Dendritic cell treated with granulocyte-macrophage colony-stimulating factor and Interleukin-4, amounts not matched to agents 40 ng/mL and 50 ng/mL, for 4 days (primary cell): ENCODE results near the gene GRIK4.
"Not testable (repeated sequence)": the region's sequence is repeated elsewhere in the genome, so short reads cannot be mapped to it uniquely, and the experiment has no call there.

Experiments used
- H3K27ac Mint-ChIP-seq: one replicate; pipeline ENCODE4 v1.8.0; 2022; ENCODE audit warnings: mild to moderate bottlenecking, mixed read lengths
- H3K27me3 Mint-ChIP-seq: one replicate; pipeline ENCODE4 v1.8.0; 2022; ENCODE audit warnings: mild to moderate bottlenecking, mixed read lengths
- H3K36me3 Mint-ChIP-seq: one replicate; pipeline ENCODE4 v1.8.0; 2022; ENCODE audit warnings: low read depth, mixed read lengths
- H3K4me1 Mint-ChIP-seq: one replicate; pipeline ENCODE4 v1.8.0; 2022; ENCODE audit warnings: low read depth, mixed read lengths
- H3K4me3 Mint-ChIP-seq: one replicate; pipeline ENCODE4 v1.8.0; 2022; ENCODE audit warnings: mild to moderate bottlenecking, moderate library complexity, mixed read lengths
- H3K9me3 Mint-ChIP-seq: one replicate; pipeline ENCODE4 v1.8.0; 2022; ENCODE audit warnings: mixed read lengths
- intact Hi-C: fragments of 100-400 bp; cut with micrococcal nuclease; formaldehyde crosslinking; loops from one replicate; pipeline ENCODE4 v1.15.0; 2022

The GRIK4 gene

DNA sequence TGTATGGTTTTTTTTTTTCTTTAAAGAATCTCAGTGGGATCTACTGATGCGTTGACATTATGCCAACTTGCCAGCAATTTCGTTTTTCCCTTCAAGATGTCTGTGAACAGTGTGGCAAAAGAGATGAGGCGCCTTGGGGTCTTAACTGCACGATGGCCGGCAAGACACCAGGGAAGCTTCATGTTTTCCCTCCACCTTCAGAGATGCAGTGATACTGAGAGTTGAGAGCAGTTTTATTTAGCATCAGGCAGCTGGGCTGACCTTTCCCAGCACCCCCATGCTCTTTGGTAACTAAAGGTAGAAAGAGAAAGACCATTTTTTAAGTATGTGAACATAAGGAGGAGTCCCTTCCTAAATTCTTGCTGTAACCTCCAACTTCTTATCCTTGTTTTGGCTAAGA is 11.7 kb upstream of the GRIK4 start:
- H3K27me3 Mint-ChIP-seq = peaks cover 40% of the 10 kb centered on the region

DNA sequence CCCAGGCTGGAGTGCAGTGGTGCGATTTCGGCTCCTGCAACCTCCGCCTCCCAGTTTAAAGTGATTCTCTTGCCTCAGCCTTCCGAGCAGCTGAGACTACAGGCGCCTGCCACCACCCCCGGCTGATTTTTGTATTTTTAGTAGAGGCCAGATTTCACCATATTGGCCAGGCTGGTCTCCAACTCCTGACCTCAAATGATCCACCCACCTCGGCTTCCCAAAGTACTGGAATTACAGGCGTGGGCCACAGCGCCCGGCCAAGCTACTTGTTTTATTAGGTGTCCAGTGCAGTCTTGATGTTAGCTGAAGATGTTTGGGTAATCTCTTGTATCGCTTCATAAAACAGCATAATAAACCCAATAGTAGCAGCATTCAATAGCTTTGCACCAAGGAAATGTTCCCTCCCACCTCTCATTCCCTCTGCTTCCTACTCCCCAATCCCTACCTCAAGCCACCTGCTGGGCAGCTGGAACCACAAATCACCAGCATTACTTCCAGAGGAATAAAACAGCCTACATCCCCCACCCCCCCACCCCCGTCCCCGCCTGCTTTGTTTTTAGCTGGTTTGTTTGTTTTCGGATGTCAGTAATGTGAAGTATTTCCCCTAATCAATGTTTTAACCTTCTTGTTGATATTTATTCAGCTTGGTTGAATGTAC is 11.0 kb upstream of the GRIK4 start:
- no peak overlapping the region for H3K27ac Mint-ChIP-seq
- intact Hi-C loops = no loop called here
- no peak overlapping the region for H3K4me3 Mint-ChIP-seq
- peaks cover 39% of the 10 kb centered on the region for H3K27me3 Mint-ChIP-seq
- H3K4me1 Mint-ChIP-seq = no peaks in the 10 kb centered on the region
- H3K36me3 Mint-ChIP-seq = no peaks in the 10 kb centered on the region
- H3K9me3 Mint-ChIP-seq = no peaks in the 10 kb centered on the region

More for the DNA sequence above, 11.7 kb upstream of the GRIK4 start:
- intact Hi-C loops = no loop called here
- Mint-ChIP-seq H3K4me3 (no peak overlapping the region), H3K4me1 (no peaks in the 10 kb centered on the region), H3K9me3 (no peaks in the 10 kb centered on the region), H3K27ac (no peak overlapping the region), H3K36me3 (no peaks in the 10 kb centered on the region)

DNA sequence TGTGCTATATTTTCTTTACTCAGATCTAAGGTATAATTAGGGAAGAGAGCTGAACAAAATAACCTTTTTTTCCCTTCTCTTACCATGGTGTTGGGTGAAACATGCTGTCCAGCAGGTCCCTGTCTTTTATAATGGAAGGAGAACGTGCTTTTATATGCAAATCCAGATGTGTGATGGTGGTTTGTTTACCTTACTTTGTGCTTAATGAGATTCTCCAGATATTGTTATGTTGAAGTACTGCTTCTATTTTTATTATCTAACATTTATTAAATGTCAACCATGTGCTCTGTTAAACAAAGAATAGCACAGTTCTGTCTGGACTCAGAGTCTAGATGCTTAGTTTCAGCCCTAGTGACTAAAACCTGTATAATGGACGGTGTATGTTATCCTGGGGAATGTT is 10.1 kb upstream of the GRIK4 start:
- H3K27me3 Mint-ChIP-seq = peaks cover 43% of the 10 kb centered on the region
- no peaks in the 10 kb centered on the region for H3K4me1 Mint-ChIP-seq
- H3K4me3 Mint-ChIP-seq = no peak overlapping the region
- H3K27ac Mint-ChIP-seq = no peak overlapping the region
- no peaks in the 10 kb centered on the region for H3K36me3 Mint-ChIP-seq
- H3K9me3 Mint-ChIP-seq = no peaks in the 10 kb centered on the region
- intact Hi-C loops = no loop called here

DNA sequence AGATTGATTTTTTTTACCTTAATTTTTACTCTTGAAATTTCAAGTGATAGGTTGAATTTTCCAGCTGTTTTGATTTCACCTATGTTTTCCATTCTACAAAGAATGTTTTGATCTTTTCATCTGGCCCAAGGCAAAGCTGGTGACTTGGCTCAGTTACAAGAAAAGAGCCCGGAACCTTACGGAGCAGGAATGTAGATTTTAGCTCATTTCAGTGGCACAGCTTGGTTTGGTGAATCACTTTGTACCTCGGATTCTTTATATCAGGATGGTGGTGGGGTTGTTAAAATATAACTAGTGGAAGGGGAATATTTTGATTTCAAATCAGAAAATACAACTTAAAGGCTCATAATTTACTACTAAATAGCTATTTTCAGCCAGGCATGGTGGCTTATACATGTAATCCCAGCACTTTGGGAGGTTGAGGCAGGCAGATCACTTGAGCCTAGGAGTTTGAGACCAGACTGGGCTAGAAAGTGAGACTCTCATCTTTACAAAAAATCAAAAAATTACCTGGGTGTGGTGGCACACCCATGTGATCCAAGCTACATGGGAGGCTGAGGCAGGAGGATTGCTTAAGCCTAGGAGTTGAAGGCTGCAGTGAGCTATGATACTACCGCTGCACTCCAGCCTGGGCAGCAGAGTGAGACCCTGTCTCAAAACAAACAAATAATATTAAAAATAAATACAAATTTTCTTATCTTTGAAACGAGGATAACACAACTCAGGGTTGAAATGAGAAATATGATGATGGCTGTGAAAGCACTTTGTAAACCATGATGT is 9.4 kb upstream of the GRIK4 start:
- H3K4me1 Mint-ChIP-seq = no peaks in the 10 kb centered on the region
- intact Hi-C loops = no loop called here

DNA sequence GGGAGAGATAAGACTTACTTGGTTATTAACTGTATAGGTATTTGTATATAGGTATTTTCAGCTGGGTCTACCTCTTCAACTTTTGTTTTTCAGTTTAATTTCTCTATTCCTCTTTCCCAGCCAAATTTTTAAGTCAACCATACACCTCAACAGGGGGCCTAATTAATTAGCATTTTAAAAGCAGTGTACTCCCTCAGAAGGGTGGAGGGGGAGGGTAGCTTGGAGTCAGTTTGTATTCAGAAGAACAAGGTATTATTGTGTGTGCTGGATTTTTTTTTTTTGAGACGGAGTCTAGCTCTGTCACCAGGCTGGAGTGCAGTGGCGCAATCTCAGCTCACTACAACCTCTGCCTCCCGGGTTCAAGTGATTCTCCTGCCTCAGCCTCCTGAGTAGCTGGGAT is 8.0 kb upstream of the GRIK4 start:
- H3K4me1 Mint-ChIP-seq, intact Hi-C loops, H3K4me3 Mint-ChIP-seq, H3K9me3 Mint-ChIP-seq, H3K36me3 Mint-ChIP-seq, H3K27ac Mint-ChIP-seq: not testable (repeated sequence)
- peaks cover 49% of the 10 kb centered on the region for H3K27me3 Mint-ChIP-seq

More for the DNA sequence above, 9.4 kb upstream of the GRIK4 start:
- no peaks in the 10 kb centered on the region for H3K36me3 Mint-ChIP-seq
- no peak overlapping the region for H3K27ac Mint-ChIP-seq
- peaks cover 42% of the 10 kb centered on the region for H3K27me3 Mint-ChIP-seq
- H3K9me3 Mint-ChIP-seq = no peaks in the 10 kb centered on the region
- no peak overlapping the region for H3K4me3 Mint-ChIP-seq

DNA sequence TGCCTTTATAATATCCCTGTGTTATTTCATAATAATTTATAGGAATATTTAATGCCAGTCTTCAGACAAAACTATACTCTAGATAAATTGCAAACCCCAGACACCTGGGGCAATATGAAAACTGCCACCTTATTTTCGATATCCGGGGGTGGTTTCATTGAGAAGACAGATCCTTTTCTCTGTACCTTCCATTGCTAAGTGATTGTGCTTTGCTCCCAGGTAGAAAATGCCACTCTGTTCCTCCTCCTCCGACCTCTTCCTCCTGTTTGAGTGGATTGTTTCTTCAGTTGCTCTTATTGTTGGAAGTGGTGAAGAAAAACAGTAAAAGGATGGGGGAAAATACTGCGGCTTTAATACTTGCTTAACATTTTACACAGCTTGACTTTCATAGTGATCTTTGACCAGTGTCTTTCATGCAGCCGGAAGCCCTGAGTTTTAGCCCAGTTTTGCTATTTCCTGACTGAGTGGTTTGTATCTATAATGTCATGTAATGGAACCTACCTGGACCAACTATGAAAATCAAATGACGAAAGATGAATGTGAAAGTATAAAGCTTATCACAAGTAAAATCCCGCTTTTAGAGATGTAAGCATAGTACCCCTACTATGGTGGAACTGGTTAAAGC is 5.6 kb upstream of the GRIK4 start:
- H3K4me1 Mint-ChIP-seq = no peaks in the 10 kb centered on the region
- no peaks in the 10 kb centered on the region for H3K9me3 Mint-ChIP-seq
- H3K27me3 Mint-ChIP-seq = peaks cover 60% of the 10 kb centered on the region
- H3K27ac Mint-ChIP-seq = no peak overlapping the region
- no peaks in the 10 kb centered on the region for H3K36me3 Mint-ChIP-seq
- intact Hi-C loops = no loop called here
- H3K4me3 Mint-ChIP-seq = no peak overlapping the region

DNA sequence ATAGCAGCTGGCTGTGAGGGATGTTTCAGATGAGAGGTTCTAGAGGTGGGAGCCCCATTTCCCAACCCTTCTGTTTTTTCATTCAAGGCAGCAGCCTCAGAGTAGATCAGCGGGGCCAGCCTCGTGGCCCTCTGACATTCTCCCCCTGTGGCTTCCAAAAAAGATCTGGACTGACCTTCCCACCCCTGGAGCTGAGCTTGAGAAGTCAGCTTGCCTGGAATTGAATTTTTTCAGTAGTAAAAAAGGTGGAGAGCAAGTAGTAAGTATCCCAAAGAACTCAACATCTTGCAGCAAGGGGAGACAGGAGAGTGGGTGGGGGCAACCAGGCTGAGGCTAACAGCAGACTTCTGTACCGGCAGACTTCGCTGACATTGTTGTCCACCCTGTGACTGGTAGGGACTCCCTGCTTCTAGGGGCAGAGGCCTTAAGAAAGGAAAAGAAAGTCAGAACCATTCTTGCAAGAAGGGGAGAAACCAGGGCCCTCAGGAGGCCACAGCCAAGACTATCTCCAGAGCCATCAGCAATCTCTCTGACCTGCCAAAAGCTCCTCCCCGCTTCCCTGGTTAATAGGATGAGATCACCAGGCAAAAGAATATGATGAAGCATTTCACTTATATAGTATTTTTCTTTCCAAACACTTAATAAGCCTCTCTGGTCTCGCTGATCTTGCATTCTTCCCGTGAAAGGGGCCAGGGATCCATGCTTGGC is 2.0 kb upstream of the GRIK4 start:
- H3K4me1 Mint-ChIP-seq = no peaks in the 10 kb centered on the region
- H3K27me3 Mint-ChIP-seq = peaks cover 71% of the 10 kb centered on the region
- H3K4me3 Mint-ChIP-seq = no peak overlapping the region
- intact Hi-C loops = loop anchor here (10.0 kb wide), 1 partner anchor 445 kb away; no protein-coding TSS in a partner anchor
- H3K9me3 Mint-ChIP-seq = no peaks in the 10 kb centered on the region
- no peaks in the 10 kb centered on the region for H3K36me3 Mint-ChIP-seq
- H3K27ac Mint-ChIP-seq = no peak overlapping the region

DNA sequence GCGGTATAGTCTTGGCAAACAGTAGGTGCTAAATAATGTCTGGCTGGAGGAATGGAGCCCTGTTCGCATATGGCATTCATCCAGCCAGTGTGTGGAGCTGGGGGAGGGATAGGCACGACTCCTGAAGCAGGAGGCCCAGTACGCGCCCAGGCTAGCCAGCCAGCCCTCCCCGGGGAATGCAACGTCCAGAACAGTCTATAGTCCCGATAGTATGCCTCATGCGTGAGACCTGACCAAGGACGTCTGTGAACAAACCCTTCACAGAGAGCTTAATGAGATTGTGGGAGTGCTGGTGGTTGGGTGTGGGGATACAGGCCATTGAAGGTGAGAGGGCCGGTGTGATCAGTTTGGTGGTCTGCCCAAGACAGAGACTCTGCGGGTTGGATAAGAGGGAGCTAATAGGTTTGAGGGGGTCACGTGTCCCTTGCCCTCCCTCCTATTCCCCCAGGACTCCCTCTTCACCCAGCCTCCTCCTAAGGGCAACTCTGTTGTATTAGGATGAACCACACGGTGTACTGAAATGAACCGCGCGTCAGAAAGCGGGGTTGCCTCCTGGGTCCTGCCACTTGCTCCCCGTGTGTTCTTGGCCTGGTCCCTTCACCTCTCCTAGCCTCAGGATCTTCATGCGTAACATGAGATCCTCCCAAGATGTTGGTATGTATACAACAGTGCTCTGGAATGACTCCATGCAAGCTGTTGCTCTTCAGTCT is 987 bp upstream of the GRIK4 start:
- intact Hi-C loops = loop anchor here (10.0 kb wide), 1 partner anchor 444 kb away; no protein-coding TSS in a partner anchor
- no peaks in the 10 kb centered on the region for H3K9me3 Mint-ChIP-seq
- H3K4me3 Mint-ChIP-seq = no peak overlapping the region
- H3K27ac Mint-ChIP-seq = no peak overlapping the region
- no peaks in the 10 kb centered on the region for H3K4me1 Mint-ChIP-seq
- peaks cover 77% of the 10 kb centered on the region for H3K27me3 Mint-ChIP-seq
- H3K36me3 Mint-ChIP-seq = no peaks in the 10 kb centered on the region

DNA sequence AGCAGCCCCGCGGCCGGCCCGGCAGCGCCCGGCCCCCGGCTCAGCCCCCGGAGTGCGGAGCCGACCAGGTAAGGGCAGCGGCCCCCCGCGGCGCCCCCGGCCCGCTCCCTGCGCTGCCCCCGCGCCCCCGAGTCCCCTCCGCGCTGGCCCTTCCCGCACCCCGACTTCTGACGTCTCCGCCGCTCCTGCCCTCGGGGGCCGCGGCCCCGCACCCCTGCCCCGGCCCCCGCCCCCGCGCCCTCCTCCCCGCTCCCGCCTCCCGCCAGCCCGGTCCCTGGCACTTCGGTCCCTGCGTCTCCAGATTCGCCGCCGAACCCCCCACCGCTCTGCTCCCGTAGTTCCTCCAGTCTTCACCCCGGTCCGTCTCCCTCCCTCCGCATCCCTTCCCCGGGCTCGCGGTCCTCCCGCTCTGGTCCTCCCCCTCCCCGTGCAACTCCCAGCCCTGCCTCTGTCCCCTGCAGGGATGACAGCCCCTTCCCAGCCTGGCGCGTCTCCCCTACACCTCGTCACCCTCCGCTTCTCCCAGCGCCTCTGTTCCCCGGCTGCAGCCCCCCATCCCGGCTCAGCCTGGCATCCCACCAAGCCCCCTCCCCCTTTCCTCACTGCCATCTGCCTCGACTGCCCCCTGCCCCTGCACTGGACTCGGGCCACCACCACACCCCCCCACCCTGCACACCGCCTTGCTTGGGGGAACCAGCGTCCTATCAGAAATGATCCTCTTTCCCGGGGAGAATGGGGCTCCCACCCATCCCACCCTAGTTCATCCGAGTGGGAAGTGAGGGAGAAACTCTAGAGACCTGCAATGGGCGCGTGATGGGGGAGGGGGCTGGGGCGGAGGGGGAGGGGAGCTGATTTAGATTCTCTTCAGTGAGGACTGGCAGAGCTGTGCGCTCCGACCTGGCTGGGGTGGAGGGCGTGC is 531 bp downstream of the GRIK4 start:
- Mint-ChIP-seq H3K27me3 (peaks cover 78% of the 10 kb centered on the region), H3K4me3 (no peak overlapping the region), H3K9me3 (no peaks in the 10 kb centered on the region), H3K4me1 (no peaks in the 10 kb centered on the region), H3K36me3 (no peaks in the 10 kb centered on the region), H3K27ac (no peak overlapping the region)
- intact Hi-C loops = loop anchor here (10.0 kb wide), 1 partner anchor 443 kb away; no protein-coding TSS in a partner anchor

DNA sequence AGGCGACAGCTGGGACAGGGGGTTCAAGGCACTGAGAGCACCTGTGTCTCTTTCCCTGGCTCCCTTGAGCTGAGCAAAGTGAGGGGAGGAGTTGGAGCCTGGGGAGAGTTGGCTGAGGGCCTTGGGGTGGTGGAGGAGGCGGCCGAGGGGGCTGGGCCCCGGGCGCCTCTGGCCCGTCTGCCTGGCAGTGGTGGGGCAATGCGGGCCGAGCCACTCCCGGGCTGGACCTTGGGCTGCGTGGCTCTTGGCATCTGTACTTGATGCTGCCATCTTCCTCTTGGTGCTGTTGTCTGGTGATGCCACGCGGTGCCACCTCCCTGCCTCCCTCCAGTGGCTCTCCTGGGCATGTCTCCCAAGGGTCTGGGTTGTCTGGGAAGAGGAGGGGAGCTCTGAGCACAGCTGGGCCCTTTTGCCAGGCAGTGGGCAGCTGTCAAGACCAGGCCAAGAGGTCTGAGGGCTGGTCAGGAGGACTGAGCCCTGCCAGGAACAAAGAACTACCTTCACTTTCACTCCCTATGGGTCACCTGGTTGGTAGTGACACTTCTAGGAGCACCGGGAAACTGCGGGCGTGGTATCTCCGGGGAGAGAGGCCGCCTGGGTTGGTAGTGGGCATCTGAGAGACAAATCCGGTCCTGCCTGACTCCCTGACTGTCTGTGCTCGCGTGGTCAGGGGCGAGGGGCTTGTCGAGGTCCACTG is 1.3 kb downstream of the GRIK4 start:
- Mint-ChIP-seq H3K9me3 (no peaks in the 10 kb centered on the region), H3K36me3 (no peaks in the 10 kb centered on the region), H3K4me3 (no peak overlapping the region), H3K4me1 (no peaks in the 10 kb centered on the region), H3K27ac (no peak overlapping the region), H3K27me3 (peaks cover 80% of the 10 kb centered on the region)
- intact Hi-C loops = loop anchor here (10.0 kb wide), 1 partner anchor 442 kb away; no protein-coding TSS in a partner anchor

DNA sequence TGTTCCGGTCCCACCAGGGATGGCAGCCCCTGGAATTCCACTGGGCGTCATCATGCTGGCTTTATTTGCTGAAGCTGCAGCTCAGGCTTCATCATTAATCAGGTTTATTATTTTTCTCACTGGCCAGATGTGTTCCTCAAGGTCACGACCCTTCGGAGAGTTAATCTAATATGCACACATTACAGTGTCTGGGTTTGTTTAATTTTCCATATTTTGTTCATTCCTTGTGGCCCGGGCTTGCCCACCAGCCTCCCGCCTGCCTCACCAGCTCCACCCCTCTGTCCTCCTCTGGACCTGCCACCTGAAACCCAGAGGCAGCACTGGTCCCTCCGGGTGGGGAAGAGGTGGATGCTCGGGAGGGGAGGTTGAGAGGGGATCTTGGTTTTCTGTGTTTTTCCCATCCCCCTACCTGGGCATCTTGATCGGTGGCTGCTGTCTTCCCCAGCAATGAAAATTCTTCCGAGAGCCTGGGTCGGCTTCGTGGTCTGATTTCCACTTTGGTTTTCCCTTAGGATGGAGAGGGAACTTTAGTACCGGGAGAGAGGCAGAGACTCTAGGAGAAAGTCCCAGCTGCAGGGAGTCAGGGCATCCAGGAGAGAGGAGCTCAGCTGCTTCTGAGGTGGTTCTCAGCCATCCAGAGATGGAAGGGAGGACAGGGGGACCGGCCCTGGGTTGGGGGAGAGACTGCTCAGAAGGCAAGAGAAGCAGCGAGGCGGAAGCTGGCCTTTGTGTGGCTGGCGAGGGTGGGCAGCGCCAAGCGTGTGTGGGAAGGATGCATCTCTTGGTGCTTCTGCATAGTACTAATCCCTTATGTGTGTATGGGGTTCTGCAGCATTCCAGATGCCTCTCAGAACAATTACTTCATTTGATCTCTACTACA is 2.1 kb downstream of the GRIK4 start:
- intact Hi-C loops = loop anchor here (10.0 kb wide), 1 partner anchor 441 kb away; no protein-coding TSS in a partner anchor
- Mint-ChIP-seq H3K4me3 (no peak overlapping the region), H3K27ac (no peak overlapping the region), H3K4me1 (no peaks in the 10 kb centered on the region), H3K27me3 (peaks cover 73% of the 10 kb centered on the region), H3K9me3 (no peaks in the 10 kb centered on the region), H3K36me3 (no peaks in the 10 kb centered on the region)
